Upper lobe of left lung (tissue), 6 donors: Measurements from ENCODE around the gene GPR89A. TPM values are rescaled to one million over a fixed set of nuclear protein-coding genes. Genes with fewer than 3 reads are reported as not detected.
A peak's percentile ranks its signal among the peaks of the same experiment; 100 is the strongest.

ENCODE experiments used
- ATAC-seq, 2 donors: fragments of 200-7000 bp; cut with Tn5 transposase; one replicate each; pipeline ENCODE4 v1.9.1; 2022; ENCODE audit warnings: mild to moderate bottlenecking in 2 of 2, moderate library complexity in 2 of 2; ENCODE audit not compliant: low FRiP score in 2 of 2
- DNase-seq, 2 donors: peaks; one replicate each; pipeline ENCODE4 v3.0.0-alpha.2; 2019 to 2020
- H3K27ac ChIP-seq, 4 donors: fragments of 200-600 bp; sonication (generic); one replicate each; pipeline ENCODE4 v1.5.1; 2016 to 2019
- H3K27me3 ChIP-seq, 4 donors: fragments of 200-600 bp; sonication (generic); one replicate each; pipeline ENCODE4 v1.5.1; 2017 to 2019
- H3K36me3 ChIP-seq, 4 donors: fragments of 200-600 bp; sonication (generic); one replicate each; pipeline ENCODE4 v1.5.1; 2016 to 2019
- H3K4me1 ChIP-seq, 4 donors: fragments of 200-600 bp; sonication (generic); one replicate each; pipeline ENCODE4 v1.5.1; 2018 to 2019
- H3K4me3 ChIP-seq, 4 donors: fragments of 200-600 bp; sonication (generic); one replicate each; pipeline ENCODE4 v1.5.1; 2017 to 2019; ENCODE audit warnings: mild to moderate bottlenecking in 2 of 4, moderate library complexity in 1 of 4
- H3K9me3 ChIP-seq, 4 donors: fragments of 200-600 bp; sonication (generic); one replicate each; pipeline ENCODE4 v1.5.1; 2018 to 2019
- EP300 ChIP-seq, 4 donors: sonication (generic); formaldehyde crosslinking; IDR thresholded peaks; one replicate each; pipeline ENCODE4 v1.5.1; 2017; ENCODE audit warnings: antibody characterized with exemption in 4 of 4, control low read depth in 2 of 4
- POLR2A ChIP-seq, 4 donors: fragments of 450-650 bp; IDR thresholded peaks; one replicate each; pipeline ENCODE4 v1.5.1; 2016 to 2017; ENCODE audit warnings: antibody characterized with exemption in 4 of 4, mild to moderate bottlenecking in 2 of 4
- POLR2AphosphoS5 ChIP-seq, 2 donors: sonication (generic); formaldehyde crosslinking; IDR thresholded peaks; one replicate each; pipeline ENCODE4 v1.5.1; 2017; ENCODE audit warnings: antibody characterized with exemption in 2 of 2
- WGBS, 2 donors: methylation state at CpG; one replicate each; pipeline ENCODE4 v1.1.5; 2017 to 2018; 5-methylcytosine and 5-hydroxymethylcytosine counted together
- total RNA-seq, 6 donors: library from RNA; depleted of rRNA in 4 of 6; stranded (reverse); fragments of >200 nt in 4 of 6; gene quantifications; one replicate each; pipeline versions ENCODE4 v1.1.0 to v1.2.1, GENCODE V29; 2016 to 2021
- TF ChIP-seq, protein P1 (sequence below), 6 experiments: fragments of 450-650 bp in 4 of 6; fragments of 200-600 bp in 2 of 6; sonication (generic) in 2 of 6; IDR thresholded peaks; one replicate each; pipeline ENCODE4 v1.5.1; 2016 to 2019; ENCODE audit warnings: antibody characterized with exemption in 6 of 6
- donor health status: DM: no; HTN: no; CAD: no; lungs with moderate emphysema.
- donor health status: DM: no; HTN: yes; CAD: no; lungs with severe emphysema.

GPR89A gene
- total RNA-seq, 6 donors from 2014 or later = 13.4 to 51.3 (median 25.4) TPM

DNA sequence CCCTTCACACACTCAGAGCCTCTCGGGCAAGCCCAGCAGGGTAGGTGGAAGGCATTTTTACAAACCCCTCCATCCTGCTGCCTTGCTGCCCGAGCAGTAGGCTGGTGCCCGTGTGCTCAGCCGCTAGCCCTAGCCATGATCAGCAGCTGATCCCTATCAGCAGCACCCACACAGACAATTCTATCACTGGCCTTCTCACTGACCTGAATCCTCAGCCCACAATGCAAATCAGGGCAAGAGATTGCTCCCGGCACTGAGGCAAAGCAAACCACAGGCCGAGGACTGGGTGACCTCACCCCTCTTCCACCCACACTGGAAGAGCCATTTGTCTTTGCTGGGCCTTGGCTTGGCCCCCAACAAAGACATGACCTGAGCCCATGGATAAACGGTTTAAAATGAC, 100.3 kb downstream of the GPR89A start:
- DNase-seq = no peak
- WGBS, 2 donors = 45 to 68% methylated on average over 6 to 7 of the region's 7 CpGs
- no peaks in the 10 kb centered on the region for H3K9me3 ChIP-seq
- H3K27ac ChIP-seq = no peak overlapping the region
- H3K4me1 ChIP-seq = no peaks in the 10 kb centered on the region
- TF ChIP-seq POLR2AphosphoS5 (IDR thresholded peaks at IDR 0.05) (no peak), EP300 (IDR thresholded peaks at IDR 0.05) (no peak), POLR2A (IDR thresholded peaks at IDR 0.05) (no peak)
- TF ChIP-seq, protein P1, sequence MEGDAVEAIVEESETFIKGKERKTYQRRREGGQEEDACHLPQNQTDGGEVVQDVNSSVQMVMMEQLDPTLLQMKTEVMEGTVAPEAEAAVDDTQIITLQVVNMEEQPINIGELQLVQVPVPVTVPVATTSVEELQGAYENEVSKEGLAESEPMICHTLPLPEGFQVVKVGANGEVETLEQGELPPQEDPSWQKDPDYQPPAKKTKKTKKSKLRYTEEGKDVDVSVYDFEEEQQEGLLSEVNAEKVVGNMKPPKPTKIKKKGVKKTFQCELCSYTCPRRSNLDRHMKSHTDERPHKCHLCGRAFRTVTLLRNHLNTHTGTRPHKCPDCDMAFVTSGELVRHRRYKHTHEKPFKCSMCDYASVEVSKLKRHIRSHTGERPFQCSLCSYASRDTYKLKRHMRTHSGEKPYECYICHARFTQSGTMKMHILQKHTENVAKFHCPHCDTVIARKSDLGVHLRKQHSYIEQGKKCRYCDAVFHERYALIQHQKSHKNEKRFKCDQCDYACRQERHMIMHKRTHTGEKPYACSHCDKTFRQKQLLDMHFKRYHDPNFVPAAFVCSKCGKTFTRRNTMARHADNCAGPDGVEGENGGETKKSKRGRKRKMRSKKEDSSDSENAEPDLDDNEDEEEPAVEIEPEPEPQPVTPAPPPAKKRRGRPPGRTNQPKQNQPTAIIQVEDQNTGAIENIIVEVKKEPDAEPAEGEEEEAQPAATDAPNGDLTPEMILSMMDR (IDR thresholded peaks at IDR 0.05) = no peak
- no peaks in the 10 kb centered on the region for H3K27me3 ChIP-seq
- no peaks in the 10 kb centered on the region for H3K36me3 ChIP-seq
- H3K4me3 ChIP-seq = no peak overlapping the region
- peak in 1 of 2 donors; percentile 28 for ATAC-seq

DNA sequence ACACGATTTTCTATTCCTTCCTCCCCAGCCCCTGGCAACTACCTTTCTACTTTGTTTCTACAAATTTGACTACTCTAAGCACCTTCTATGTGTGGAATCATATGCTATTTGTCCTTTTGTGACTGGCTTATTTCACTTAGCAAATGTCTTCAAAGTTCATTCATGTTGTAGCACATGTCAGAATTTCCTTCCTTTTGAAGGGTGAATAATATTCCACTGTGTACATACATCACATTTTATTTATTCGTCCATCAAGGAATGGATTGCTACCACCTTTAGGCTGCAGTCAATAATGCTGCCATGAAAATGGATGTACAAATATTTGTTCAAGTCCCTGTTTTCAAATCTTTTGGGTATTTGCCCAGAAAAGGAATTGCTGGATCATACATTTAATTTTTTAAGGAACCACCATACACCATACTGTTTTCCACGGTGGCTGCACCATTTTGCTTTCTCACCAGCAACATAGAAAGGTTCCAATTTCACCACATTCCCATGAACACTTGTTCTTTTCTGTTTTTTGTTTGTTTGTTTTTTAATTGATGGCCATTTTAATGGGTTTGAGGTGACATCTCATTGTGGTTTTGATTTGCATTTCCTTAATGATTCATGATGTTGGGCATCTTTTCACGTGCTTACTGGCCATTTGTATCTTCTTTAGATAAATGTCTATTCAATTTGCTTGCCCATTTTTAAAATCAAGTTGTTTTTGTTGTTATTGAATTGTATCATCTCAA, 102.7 kb downstream of the GPR89A start:
- TF ChIP-seq POLR2AphosphoS5 (IDR thresholded peaks at IDR 0.05) (no peak), EP300 (IDR thresholded peaks at IDR 0.05) (no peak), POLR2A (IDR thresholded peaks at IDR 0.05) (no peak)
- TF ChIP-seq, protein P1 (IDR thresholded peaks at IDR 0.05) = no peak
- no peak for ATAC-seq
- 85 to 87% methylated on average over 4 of the region's 4 CpGs for WGBS, 2 donors

DNA sequence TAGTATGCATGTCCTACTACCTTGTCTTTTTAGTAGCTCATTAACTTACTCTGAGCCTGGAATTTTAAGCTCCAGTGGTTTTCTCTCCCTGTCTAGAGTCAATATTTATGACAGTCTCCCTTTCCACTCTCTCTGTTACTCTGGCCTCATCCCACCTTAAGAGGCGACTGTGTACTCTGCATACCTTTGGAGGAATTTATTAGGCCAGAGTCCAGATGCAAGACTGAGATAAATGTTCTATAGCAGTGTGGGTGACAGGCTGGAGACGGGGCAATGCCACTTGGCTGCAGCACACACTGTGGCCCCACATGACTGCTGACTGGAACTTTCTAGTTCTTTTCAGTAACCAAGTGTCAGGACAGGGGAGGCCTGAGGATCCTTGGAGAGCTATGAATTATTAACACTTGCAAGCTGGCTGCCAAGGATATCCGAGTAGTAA, 103.4 kb downstream of the GPR89A start:
- Histone ChIP-seq H3K27me3 (no peaks in the 10 kb centered on the region), H3K27ac (no peak overlapping the region), H3K36me3 (no peaks in the 10 kb centered on the region), H3K4me3 (no peak overlapping the region), H3K4me1 (no peaks in the 10 kb centered on the region), H3K9me3 (no peaks in the 10 kb centered on the region)
- TF ChIP-seq EP300 (IDR thresholded peaks at IDR 0.05) (no peak), POLR2AphosphoS5 (IDR thresholded peaks at IDR 0.05) (no peak), POLR2A (IDR thresholded peaks at IDR 0.05) (no peak)
- TF ChIP-seq, protein P1 (IDR thresholded peaks at IDR 0.05) = no peak
- DNase-seq (no peak), ATAC-seq (no peak)
- WGBS, 2 donors = 55 to 76% methylated on average over 3 of the region's 3 CpGs

More for the DNA sequence above, 102.7 kb downstream of the GPR89A start:
- H3K36me3 ChIP-seq = no peaks in the 10 kb centered on the region
- DNase-seq = no peak
- no peaks in the 10 kb centered on the region for H3K27me3 ChIP-seq
- no peaks in the 10 kb centered on the region for H3K9me3 ChIP-seq
- no peak overlapping the region for H3K4me3 ChIP-seq
- H3K4me1 ChIP-seq = no peaks in the 10 kb centered on the region
- no peak overlapping the region for H3K27ac ChIP-seq

DNA sequence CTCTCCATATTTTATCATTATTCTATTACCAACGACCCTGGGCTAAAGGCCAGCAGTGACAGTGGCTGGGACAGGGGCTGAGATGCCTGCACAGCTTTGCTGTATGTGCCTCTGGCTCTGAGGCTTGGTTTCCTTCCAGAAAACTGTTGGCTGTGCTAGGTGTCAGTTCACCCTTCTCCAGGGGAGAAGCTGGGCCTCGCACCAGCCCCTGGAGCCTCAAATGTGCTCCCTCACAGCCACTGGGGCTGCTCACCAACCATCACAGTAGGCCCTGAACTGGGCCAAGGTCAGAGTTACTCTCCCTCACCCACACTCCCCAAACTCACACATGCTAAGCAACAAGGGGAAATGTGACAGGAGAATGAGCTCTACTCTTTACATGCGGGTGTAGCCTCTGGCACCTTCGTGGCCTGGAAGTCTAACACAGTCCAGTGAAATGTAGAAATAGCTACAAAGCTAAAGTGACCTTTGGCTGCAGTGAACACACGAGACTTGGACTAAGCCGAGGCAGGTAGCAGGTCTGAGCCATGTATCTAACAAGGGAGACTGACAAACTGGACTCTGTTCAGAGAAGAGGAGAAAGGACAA, 106.8 kb downstream of the GPR89A start:
- 75% methylated on average over 5 to 6 of the region's 6 CpGs for WGBS, 2 donors
- DNase-seq = no peak
- Histone ChIP-seq H3K9me3 (no peaks in the 10 kb centered on the region), H3K27me3 (no peaks in the 10 kb centered on the region), H3K4me1 (no peaks in the 10 kb centered on the region), H3K27ac (no peak overlapping the region), H3K36me3 (no peaks in the 10 kb centered on the region), H3K4me3 (no peak overlapping the region)
- TF ChIP-seq POLR2AphosphoS5 (IDR thresholded peaks at IDR 0.05) (no peak), POLR2A (IDR thresholded peaks at IDR 0.05) (no peak), EP300 (IDR thresholded peaks at IDR 0.05) (no peak)
- TF ChIP-seq, protein P1 (IDR thresholded peaks at IDR 0.05) = no peak
- no peak for ATAC-seq
